ENCODE results near the gene MTARC2.
A peak's percentile ranks its signal among the peaks of the same experiment; 100 is the strongest.

The MTARC2 gene

GRCh38 chr1:220810179-220810653 is 62.1 kb downstream of the MTARC2 start:
- Histone ChIP-seq H3K9me3 (ENCODE audit: control insufficient read depth, insufficient read depth, low read length) (no peaks in the 10 kb centered on the region), H3K4me3 (ENCODE audit: low read length) (no peak overlapping the region), H3K36me3 (ENCODE audit: control insufficient read depth, insufficient read depth, low read length) (0 out of 2 replicates have a peak, but pooled peaks cover 4% of the 10 kb centered on the region), H3K27ac (ENCODE audit: low read length) (no peak overlapping the region), H3K27me3 (ENCODE audit: control insufficient read depth, insufficient read depth, low read length) (no peaks in the 10 kb centered on the region), H3K4me1 (ENCODE audit: control insufficient read depth, insufficient read depth, low read length) (no peaks in the 10 kb centered on the region)
- WGBS (ENCODE audit: insufficient coverage, insufficient read length): no CpG with 5 or more reads among the region's 20 CpGs
- DNase-seq (ENCODE audit: low read depth, low spot score): no peak

DNA sequence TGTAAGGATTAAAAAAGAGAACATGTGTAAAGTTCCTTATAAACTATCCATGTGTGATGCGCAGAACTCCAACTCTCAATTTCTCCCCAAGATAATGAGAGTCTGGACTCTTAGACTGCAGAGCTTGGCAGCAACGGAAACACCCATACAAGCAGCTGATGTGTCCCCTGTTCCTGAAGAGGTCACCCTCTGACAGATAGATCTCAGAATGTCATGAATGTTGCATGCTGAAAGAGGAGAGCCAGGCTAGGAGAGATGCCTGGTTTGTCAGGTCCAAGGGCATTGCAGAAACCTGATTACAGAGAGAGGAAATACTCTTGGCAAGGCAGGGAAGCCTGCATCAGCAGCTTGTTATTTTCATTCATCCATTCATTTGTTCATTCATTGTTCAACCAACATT is 62.8 kb downstream of the MTARC2 start:
- DNase-seq (ENCODE audit: low read depth, low spot score): no peak
- Histone ChIP-seq H3K4me1 (ENCODE audit: control insufficient read depth, insufficient read depth, low read length) (no peaks in the 10 kb centered on the region), H3K9me3 (ENCODE audit: control insufficient read depth, insufficient read depth, low read length) (no peaks in the 10 kb centered on the region), H3K4me3 (ENCODE audit: low read length) (no peak overlapping the region), H3K36me3 (ENCODE audit: control insufficient read depth, insufficient read depth, low read length) (0 out of 2 replicates have a peak, but pooled peaks cover 4% of the 10 kb centered on the region), H3K27me3 (ENCODE audit: control insufficient read depth, insufficient read depth, low read length) (no peaks in the 10 kb centered on the region), H3K27ac (ENCODE audit: low read length) (no peak overlapping the region)
- WGBS (ENCODE audit: insufficient coverage, insufficient read length): no CpG with 5 or more reads among the region's 2 CpGs

DNA sequence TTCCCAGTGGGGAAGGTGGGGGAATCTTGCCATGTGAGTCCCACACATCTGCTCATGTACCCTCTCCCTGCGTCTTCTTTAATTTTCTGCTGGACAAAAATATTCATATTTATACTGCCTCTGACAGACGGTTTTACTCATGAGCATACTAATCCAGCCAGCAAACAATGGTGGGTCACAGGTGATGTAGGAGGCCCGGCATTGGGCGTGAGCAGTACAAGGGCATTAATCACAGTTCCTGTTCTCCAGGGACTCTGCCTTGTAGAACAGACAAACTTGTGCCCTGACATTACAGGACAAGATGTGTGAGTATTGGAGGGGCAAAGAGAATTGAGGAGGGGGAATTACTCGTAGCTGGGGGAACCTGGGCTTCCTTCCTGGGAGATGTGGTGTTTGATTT is 63.6 kb downstream of the MTARC2 start:
- no CpG with 5 or more reads among the region's 5 CpGs for WGBS (ENCODE audit: insufficient coverage, insufficient read length)
- Histone ChIP-seq H3K27me3 (ENCODE audit: control insufficient read depth, insufficient read depth, low read length) (no peaks in the 10 kb centered on the region), H3K4me1 (ENCODE audit: control insufficient read depth, insufficient read depth, low read length) (no peaks in the 10 kb centered on the region), H3K27ac (ENCODE audit: low read length) (no peak overlapping the region), H3K4me3 (ENCODE audit: low read length) (no peak overlapping the region), H3K36me3 (ENCODE audit: control insufficient read depth, insufficient read depth, low read length) (0 out of 2 replicates have a peak, but pooled peaks cover 2% of the 10 kb centered on the region), H3K9me3 (ENCODE audit: control insufficient read depth, insufficient read depth, low read length) (no peaks in the 10 kb centered on the region)
- DNase-seq (ENCODE audit: low read depth, low spot score): no peak

DNA sequence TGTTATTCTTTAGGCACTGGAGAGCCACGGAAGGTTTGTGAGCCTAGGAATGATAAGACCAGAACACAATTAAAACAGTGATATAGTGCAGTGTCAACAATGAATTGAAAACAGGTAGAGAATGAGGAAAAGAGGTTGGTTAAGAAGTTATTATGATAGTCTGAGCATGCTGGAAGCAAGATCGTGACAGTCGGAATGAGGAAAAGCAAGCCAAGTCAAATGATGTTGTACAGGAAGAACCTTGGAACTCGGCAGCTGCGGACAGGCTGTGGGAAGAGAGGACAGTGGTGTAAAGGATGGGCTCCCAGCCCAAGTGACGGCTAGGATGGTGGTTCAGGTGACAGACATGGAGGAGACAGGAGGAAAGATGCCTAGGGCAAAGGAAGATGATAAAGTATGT is 64.2 kb downstream of the MTARC2 start:
- 100% methylated on average over 2 of the region's 6 CpGs for whole genome bisulfite sequencing (ENCODE audit: insufficient coverage, insufficient read length)
- H3K36me3 ChIP-seq (ENCODE audit: control insufficient read depth, insufficient read depth, low read length): 0 out of 2 replicates have a peak, but pooled peaks cover 2% of the 10 kb centered on the region
- no peak overlapping the region for H3K27ac ChIP-seq (ENCODE audit: low read length)

DNA sequence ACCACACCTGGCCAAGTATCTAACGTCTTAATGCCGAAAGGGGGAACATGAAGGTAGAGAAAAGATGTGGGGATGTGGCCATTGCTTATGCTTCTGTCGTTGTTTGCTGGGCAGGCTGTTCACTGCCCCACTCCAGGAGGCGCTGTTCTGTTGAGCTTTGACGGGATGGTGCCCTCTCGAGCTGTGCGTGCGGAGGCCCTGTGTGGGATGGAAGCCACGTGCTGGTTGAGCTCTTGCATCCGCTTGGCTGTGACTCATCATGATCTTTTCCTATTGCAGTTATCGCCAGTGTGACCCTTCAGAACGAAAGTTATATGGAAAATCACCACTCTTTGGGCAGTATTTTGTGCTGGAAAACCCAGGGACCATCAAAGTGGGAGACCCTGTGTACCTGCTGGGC is 64.9 kb downstream of the MTARC2 start:
- WGBS (ENCODE audit: insufficient coverage, insufficient read length): no CpG with 5 or more reads among the region's 12 CpGs
- Histone ChIP-seq H3K27me3 (ENCODE audit: control insufficient read depth, insufficient read depth, low read length) (no peaks in the 10 kb centered on the region), H3K9me3 (ENCODE audit: control insufficient read depth, insufficient read depth, low read length) (no peaks in the 10 kb centered on the region), H3K4me3 (ENCODE audit: low read length) (no peak overlapping the region), H3K36me3 (ENCODE audit: control insufficient read depth, insufficient read depth, low read length) (0 out of 2 replicates have a peak, but pooled peaks cover 2% of the 10 kb centered on the region), H3K4me1 (ENCODE audit: control insufficient read depth, insufficient read depth, low read length) (0 out of 2 replicates have a peak, but pooled peaks cover under 1% of the 10 kb centered on the region), H3K27ac (ENCODE audit: low read length) (no peak overlapping the region)
- no peak for DNase-seq (ENCODE audit: low read depth, low spot score)

More for the DNA sequence above, 64.2 kb downstream of the MTARC2 start:
- no peaks in the 10 kb centered on the region for H3K27me3 ChIP-seq (ENCODE audit: control insufficient read depth, insufficient read depth, low read length)
- H3K4me1 ChIP-seq (ENCODE audit: control insufficient read depth, insufficient read depth, low read length): no peaks in the 10 kb centered on the region
- no peaks in the 10 kb centered on the region for H3K9me3 ChIP-seq (ENCODE audit: control insufficient read depth, insufficient read depth, low read length)
- no peak for DNase-seq (ENCODE audit: low read depth, low spot score)
- H3K4me3 ChIP-seq (ENCODE audit: low read length): no peak overlapping the region

- Histone ChIP-seq H3K27me3 (ENCODE audit: control insufficient read depth, insufficient read depth, low read length) (no peaks in the 10 kb centered on the region), H3K4me1 (ENCODE audit: control insufficient read depth, insufficient read depth, low read length) (0 out of 2 replicates have a peak, but pooled peaks cover 1% of the 10 kb centered on the region), H3K27ac (ENCODE audit: low read length) (no peak overlapping the region), H3K4me3 (ENCODE audit: low read length) (no peak overlapping the region), H3K36me3 (ENCODE audit: control insufficient read depth, insufficient read depth, low read length) (0 out of 2 replicates have a peak, but pooled peaks cover 2% of the 10 kb centered on the region), H3K9me3 (ENCODE audit: control insufficient read depth, insufficient read depth, low read length) (no peaks in the 10 kb centered on the region)
- no CpG with 5 or more reads among the region's 2 CpGs for WGBS (ENCODE audit: insufficient coverage, insufficient read length)
- DNase-seq (ENCODE audit: low read depth, low spot score): no peak
Observed at GRCh38 chr1:220815409-220815808, 67.3 kb downstream of the MTARC2 start.

DNA sequence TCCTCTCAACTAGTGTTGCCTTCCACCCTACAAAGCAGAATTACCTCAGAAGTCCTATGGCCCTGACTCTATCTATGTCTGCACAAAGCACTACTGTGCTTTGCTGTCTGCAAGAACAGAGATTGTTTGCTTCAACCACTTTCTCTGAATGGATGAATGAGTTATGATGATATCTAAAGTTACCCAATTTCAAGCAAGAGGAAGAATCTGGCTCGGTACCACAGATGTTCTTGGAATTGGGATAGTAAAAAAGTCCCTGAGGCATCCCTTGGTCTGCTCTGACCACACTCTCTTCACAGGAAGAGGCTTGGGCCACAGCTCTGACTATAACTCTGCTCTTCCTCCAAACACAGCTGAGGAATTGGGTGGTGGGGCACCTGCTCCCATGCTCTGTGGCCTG is 69.8 kb downstream of the MTARC2 start:
- Histone ChIP-seq H3K27ac (ENCODE audit: low read length) (no peak overlapping the region), H3K36me3 (ENCODE audit: control insufficient read depth, insufficient read depth, low read length) (no peaks in the 10 kb centered on the region), H3K4me1 (ENCODE audit: control insufficient read depth, insufficient read depth, low read length) (0 out of 2 replicates have a peak, but pooled peaks cover 1% of the 10 kb centered on the region), H3K9me3 (ENCODE audit: control insufficient read depth, insufficient read depth, low read length) (no peaks in the 10 kb centered on the region), H3K4me3 (ENCODE audit: low read length) (no peak overlapping the region), H3K27me3 (ENCODE audit: control insufficient read depth, insufficient read depth, low read length) (no peaks in the 10 kb centered on the region)
- no peak for DNase-seq (ENCODE audit: low read depth, low spot score)
- WGBS (ENCODE audit: insufficient coverage, insufficient read length): no CpG with 5 or more reads among the region's 1 CpG

GRCh38 chr1:220818421-220819173 is 70.5 kb downstream of the MTARC2 start:
- H3K27me3 ChIP-seq (ENCODE audit: control insufficient read depth, insufficient read depth, low read length): no peaks in the 10 kb centered on the region
- no peaks in the 10 kb centered on the region for H3K9me3 ChIP-seq (ENCODE audit: control insufficient read depth, insufficient read depth, low read length)
- peak; percentile 33 for DNase-seq (ENCODE audit: low read depth, low spot score)
- H3K36me3 ChIP-seq (ENCODE audit: control insufficient read depth, insufficient read depth, low read length): no peaks in the 10 kb centered on the region
- H3K4me3 ChIP-seq (ENCODE audit: low read length): no peak overlapping the region
- H3K4me1 ChIP-seq (ENCODE audit: control insufficient read depth, insufficient read depth, low read length): 0 out of 2 replicates have a peak, but pooled peaks cover 1% of the 10 kb centered on the region
- WGBS (ENCODE audit: insufficient coverage, insufficient read length): no CpG with 5 or more reads among the region's 14 CpGs
- H3K27ac ChIP-seq (ENCODE audit: low read length): no peak overlapping the region

DNA sequence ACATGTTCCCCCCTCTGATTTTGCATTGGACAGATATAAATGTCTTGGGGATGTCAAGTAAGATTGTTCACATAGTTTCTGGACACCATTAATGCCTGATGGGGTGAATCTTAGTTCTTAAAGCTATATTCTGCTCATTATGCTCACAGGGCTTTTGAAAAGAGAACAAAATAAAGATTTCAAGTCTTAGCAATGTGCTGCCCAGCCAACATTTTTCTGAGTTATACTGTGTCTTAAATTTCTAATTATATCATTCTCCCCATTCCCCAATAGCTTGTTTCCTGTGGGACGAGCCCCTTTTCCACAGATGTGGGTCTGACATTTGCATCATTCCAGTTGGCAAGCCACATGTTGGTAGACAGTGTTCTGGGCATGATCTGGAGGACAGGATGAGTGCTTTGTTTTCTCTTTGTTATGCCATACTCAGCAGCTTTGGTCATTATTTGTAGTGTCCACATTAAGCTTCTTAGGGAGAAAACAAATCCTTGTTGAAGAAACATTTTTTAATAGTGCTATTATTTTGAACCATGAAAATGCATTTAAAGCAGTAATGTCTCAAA is 71.4 kb downstream of the MTARC2 start:
- no peak for DNase-seq (ENCODE audit: low read depth, low spot score)
- H3K9me3 ChIP-seq (ENCODE audit: control insufficient read depth, insufficient read depth, low read length): no peaks in the 10 kb centered on the region
- no CpG with 5 or more reads among the region's 1 CpG for WGBS (ENCODE audit: insufficient coverage, insufficient read length)
- H3K4me1 ChIP-seq (ENCODE audit: control insufficient read depth, insufficient read depth, low read length): peaks cover 3% of the 10 kb centered on the region; the same call in 1 of the 2 replicates
- H3K27ac ChIP-seq (ENCODE audit: low read length): no peak overlapping the region
- H3K36me3 ChIP-seq (ENCODE audit: control insufficient read depth, insufficient read depth, low read length): no peaks in the 10 kb centered on the region
- H3K4me3 ChIP-seq (ENCODE audit: low read length): no peak overlapping the region
- no peaks in the 10 kb centered on the region for H3K27me3 ChIP-seq (ENCODE audit: control insufficient read depth, insufficient read depth, low read length)

DNA sequence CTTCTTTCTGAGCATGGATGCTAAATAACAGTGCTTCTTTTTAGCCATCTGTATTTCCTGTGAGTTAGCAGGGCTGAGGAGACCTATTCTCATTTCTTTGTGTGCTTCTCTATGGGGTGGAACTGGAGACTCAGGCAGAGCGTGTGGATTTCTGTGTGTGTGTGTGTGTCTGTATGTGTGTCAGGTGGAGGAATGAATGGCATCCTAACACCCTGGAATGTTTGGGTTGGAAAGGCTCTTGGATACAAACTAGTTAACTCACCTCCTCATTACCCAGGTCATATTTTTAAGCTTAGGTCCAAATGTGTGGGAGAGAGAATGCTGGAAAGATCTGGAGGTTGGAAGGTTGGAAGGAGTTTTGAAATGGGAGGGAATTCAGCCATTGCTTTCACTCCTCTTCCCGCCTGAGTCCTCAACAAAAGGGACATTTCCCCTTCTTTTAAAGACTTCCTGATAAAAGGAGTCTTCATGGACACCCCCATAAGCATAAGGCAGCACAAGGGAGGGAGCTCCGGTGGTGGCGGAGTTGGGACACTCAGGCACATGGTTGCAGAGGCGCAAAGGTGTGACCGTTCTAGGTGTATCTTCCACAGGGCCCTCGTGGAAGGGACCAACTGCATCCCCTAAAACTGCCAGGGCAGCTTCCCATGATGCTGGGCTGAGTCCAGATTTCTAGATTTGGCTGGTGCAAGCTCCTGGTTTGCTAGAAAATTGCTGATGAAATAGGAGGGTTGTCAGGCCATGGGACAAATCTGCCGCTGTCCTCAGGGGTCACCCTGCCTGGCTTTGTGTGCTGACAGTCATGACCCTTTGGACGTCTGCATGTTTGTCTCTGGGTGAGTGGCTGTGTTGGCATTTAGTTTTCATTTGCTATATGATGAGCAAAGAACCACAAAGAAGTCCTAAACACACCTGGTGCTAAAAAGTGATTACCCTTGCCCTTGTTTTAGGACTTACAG is 76.2 kb downstream of the MTARC2 start:
- Histone ChIP-seq H3K27me3 (ENCODE audit: control insufficient read depth, insufficient read depth, low read length) (no peaks in the 10 kb centered on the region), H3K27ac (ENCODE audit: low read length) (no peak overlapping the region), H3K9me3 (ENCODE audit: control insufficient read depth, insufficient read depth, low read length) (no peaks in the 10 kb centered on the region), H3K36me3 (ENCODE audit: control insufficient read depth, insufficient read depth, low read length) (no peaks in the 10 kb centered on the region; the same call in 1 of the 2 replicates), H3K4me1 (ENCODE audit: control insufficient read depth, insufficient read depth, low read length) (peaks cover 5% of the 10 kb centered on the region), H3K4me3 (ENCODE audit: low read length) (no peak overlapping the region)
- DNase-seq (ENCODE audit: low read depth, low spot score): no peak
- no CpG with 5 or more reads among the region's 9 CpGs for WGBS (ENCODE audit: insufficient coverage, insufficient read length)

Measured in iPS DF 6.9 (cell line).